GM10266 (cell line): ENCODE data around the gene ALG8.

ENCODE experiments used
- DNase-seq: peaks from one replicate; pipeline ENCODE4 v3.0.0; 2012; ENCODE audit errors: extremely low spot score
- TF ChIP-seq, protein P1 (sequence below): IDR thresholded peaks from 2 replicates; pipeline ENCODE4 v1.5.1; 2012; ENCODE audit warnings: mild to moderate bottlenecking, low read depth; ENCODE audit not compliant: control insufficient read depth, insufficient read depth; ENCODE audit errors: missing control alignments

Gene ALG8

DNA sequence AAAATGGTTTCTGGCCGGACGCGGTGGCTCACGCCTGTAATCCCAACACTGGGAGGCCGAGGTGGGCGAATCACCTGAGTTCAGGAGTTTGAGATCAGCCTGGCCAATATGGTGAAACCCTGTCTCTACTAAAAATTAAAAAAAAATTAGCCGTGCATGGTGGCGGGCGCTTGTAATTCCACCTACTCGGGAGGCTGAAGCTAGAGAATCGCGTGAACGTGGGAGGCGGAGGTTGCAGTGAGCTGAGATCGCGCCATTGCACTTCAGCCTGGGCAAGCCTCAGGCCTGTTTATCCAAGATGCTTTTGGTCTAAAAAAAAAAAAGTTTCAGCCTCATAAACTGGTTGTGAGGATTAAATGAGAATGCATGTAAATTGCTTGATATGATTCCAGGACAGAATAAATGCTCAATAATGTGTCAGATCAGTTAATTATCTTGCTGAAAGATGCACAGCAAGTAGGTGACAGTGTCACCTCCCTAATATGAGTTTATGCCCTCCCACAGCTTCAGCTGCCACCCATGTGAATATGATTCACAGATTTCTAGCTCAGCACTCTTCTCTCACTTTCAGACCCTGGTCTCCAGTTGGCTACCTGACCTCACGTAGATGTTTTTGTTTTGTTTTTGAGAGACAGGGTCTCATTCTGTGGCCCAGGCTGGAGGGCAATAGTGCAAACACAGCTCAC, 1.1 kb upstream of the ALG8 start:
- TF ChIP-seq, protein P1, sequence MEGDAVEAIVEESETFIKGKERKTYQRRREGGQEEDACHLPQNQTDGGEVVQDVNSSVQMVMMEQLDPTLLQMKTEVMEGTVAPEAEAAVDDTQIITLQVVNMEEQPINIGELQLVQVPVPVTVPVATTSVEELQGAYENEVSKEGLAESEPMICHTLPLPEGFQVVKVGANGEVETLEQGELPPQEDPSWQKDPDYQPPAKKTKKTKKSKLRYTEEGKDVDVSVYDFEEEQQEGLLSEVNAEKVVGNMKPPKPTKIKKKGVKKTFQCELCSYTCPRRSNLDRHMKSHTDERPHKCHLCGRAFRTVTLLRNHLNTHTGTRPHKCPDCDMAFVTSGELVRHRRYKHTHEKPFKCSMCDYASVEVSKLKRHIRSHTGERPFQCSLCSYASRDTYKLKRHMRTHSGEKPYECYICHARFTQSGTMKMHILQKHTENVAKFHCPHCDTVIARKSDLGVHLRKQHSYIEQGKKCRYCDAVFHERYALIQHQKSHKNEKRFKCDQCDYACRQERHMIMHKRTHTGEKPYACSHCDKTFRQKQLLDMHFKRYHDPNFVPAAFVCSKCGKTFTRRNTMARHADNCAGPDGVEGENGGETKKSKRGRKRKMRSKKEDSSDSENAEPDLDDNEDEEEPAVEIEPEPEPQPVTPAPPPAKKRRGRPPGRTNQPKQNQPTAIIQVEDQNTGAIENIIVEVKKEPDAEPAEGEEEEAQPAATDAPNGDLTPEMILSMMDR: no peak
- no peak for DNase-seq

DNA sequence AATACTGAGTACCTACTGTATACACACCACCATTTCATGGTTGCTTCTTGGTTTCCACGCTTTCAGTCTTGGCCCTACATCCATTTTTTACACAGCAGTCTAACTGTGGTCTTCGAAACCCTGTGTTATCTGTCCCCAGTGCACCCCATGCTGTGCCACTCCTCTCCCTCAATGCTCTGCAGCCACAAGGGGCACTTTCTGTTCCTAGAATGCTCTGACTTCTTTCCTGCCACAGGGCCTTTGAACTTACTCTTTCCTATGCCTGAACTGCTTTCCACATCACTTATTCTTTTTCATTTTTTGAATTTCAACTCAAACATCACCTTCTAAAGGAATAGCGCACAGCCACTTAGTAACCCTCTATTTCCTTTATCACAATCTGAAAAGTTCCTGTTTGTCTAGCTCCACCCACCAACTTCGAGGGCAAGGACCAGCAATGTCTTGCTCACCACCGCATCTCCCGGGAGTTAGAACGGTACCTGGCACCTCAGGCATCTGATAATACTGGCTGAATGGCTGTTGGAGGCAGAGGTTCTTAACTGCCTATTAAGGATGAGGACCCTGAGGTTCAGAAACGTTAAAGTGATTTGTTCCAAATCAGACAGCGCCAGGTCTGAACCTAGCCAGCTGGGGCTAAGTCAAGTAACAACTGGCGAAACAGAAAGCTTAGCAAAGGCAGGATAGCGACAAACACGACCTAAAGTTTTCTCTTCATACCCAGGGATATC, 568 bp downstream of the ALG8 start:
- DNase-seq: no peak
- TF ChIP-seq, protein P1: no peak

DNA sequence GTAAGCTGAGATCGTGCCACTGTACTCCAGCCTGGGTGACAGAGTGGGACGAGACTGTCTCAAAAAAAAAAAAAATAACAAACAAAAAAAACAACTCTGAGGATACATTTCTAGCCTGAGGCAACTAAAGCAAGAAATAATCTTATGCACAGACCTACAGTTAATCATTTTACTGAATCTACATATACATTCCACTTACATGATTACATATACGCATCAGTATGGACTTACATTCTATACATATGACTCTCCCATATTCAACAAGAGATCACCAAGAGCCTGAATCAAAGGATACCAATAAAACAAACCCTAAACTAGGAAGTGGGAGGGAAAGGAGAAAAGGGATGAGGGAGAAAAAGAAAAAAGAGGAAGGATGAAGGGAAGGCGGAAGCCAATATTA, 1.1 kb downstream of the ALG8 start:
- TF ChIP-seq, protein P1: no peak
- DNase-seq: no peak

DNA sequence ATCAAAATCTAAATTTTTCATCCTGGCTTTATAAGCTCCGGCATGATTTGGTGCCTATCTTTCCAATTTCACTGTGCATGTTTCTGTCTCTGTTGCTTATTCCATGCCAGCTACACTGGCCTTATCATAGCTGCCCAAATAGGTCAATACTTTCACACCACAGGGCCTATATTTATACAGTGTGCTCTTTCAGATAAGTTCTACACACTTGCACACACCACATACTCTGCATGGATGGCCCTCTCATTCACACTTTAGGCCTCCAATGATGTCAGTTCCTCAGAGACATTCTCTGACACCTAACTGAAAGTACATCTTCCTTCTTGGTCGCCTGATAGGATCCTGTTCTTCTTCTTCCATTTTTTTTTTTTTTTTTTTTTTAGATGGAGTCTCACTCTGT, 7.0 kb downstream of the ALG8 start:
- TF ChIP-seq, protein P1: no peak
- DNase-seq: no peak

DNA sequence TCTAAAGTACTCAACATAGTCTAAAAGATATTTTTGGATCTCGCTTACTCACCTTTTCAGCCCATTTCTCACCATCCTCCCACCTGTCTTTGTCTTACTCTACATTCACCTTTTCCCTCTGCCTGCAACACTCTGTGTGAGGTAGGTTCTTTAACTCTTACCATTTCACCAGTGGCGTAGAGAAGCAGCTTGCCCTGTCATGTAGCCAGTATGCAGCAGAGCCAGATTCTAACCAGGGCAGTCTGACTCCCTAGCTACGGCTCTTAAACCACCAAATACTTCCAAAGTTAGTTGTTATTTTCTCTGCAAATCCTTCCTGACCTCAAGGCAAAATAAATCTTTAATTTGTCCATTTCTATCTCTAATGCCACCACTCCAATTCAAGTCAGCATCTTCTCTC, 7.5 kb downstream of the ALG8 start:
- no peak for DNase-seq
- TF ChIP-seq, protein P1: no peak

DNA sequence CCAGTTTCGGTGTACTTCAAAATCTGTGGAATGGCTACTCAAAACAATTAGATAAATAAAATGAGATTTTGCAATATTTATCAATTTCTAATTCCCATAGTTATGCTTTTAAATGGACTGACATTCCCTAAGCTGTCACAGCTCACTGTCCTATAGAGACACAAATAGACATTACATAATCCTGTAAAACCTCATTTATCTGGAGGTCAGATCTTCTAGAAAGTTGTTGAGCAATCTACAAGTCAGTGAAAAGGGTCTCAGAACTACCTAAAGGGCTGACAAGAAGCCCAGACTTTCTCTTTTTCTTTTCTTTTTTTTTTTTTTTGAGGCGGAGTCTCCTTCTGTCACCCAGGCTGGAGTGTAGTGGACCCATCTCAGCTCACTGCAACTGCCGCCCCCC, 12.0 kb downstream of the ALG8 start:
- no peak for DNase-seq
- TF ChIP-seq, protein P1: no peak

DNA sequence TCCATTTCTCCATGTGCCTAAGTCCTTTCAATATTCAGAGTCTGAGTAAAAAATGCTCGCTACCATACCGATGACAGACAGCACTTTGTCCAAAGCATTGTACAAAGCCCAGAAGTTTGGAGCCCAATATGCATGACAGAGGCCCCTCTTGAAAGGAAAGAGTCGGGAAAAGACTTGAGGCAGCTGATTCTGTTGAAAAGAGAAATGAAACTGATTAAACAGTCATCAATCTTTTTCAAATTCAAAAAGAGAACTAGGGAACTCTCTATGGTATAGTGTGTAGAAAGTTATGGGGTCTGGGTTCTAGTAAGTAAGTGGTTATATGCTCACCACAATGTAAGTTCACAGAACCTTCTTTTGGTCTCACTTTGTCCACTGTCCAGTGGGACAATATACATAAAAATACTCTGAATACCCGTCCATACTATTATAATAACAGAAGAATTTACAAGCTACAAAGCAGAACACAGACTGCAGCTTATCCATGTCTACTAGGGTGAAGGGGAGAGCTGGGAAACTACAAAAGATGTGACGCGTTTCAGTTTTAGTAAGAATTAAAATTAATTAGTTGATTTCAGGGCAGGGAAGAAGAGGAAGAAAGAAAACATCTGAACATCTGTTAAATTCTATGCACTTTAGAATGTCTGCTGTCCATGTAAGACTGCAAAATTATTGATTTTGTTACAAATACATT, 26.7 kb downstream of the ALG8 start:
- TF ChIP-seq, protein P1: no peak
- peak; percentile 22 for DNase-seq
